ENCODE measurements around the gene NUPR1.

DNA sequence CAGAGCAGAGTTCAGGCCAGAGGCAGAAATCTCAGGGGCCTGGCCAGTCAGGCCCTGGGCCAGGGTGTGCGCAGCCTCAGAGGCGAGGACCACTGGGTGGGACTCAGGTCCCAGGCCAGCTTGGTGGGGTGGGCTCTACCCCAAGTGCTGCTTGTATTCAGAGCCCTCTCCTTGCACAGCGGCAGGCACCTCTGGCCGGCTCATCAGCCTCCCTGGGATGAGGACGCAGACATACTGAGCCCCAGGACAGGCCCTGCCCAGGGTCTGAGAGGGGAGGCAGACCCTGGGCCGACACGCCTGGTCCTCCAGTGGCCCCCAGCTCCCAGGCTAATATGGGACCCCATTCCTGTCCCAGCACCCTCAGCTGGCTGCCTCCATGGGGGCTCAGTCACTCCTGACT lies 24.5 kb downstream of the NUPR1 start:
- TF ChIP-seq, protein P1, sequence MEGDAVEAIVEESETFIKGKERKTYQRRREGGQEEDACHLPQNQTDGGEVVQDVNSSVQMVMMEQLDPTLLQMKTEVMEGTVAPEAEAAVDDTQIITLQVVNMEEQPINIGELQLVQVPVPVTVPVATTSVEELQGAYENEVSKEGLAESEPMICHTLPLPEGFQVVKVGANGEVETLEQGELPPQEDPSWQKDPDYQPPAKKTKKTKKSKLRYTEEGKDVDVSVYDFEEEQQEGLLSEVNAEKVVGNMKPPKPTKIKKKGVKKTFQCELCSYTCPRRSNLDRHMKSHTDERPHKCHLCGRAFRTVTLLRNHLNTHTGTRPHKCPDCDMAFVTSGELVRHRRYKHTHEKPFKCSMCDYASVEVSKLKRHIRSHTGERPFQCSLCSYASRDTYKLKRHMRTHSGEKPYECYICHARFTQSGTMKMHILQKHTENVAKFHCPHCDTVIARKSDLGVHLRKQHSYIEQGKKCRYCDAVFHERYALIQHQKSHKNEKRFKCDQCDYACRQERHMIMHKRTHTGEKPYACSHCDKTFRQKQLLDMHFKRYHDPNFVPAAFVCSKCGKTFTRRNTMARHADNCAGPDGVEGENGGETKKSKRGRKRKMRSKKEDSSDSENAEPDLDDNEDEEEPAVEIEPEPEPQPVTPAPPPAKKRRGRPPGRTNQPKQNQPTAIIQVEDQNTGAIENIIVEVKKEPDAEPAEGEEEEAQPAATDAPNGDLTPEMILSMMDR (IDR thresholded peaks at IDR 0.05): no peak
- no peak for TF ChIP-seq POLR2A (IDR thresholded peaks at IDR 0.05)

Data from gastroesophageal sphincter (tissue), 3 donors.